Tibial nerve (tissue), 4 donors: ENCODE results near the gene MGST2. TPM values are rescaled to one million over a fixed set of nuclear protein-coding genes. Genes with fewer than 3 reads are reported as not detected.

Experiments used
- DNase-seq, 2 donors: peaks; one replicate each; pipeline ENCODE4 v3.0.0-alpha.2; 2019; ENCODE audit warnings: low spot score in 2 of 2
- H3K27ac ChIP-seq, 4 donors: fragments of 200-600 bp; sonication (generic) in 3 of 4; one replicate each; pipeline ENCODE4 v1.5.1; 2017 to 2019; ENCODE audit warnings: mild to moderate bottlenecking in 1 of 4
- H3K27me3 ChIP-seq, 2 donors: fragments of 200-600 bp; sonication (generic) in 1 of 2; one replicate each; pipeline versions ENCODE4 v1.5.1 to v1.6.0; 2017 to 2019
- H3K36me3 ChIP-seq, 3 donors: fragments of 200-600 bp; sonication (generic); one replicate each; pipeline ENCODE4 v1.5.1; 2018 to 2019
- H3K4me1 ChIP-seq, 4 donors: fragments of 200-600 bp; sonication (generic) in 3 of 4; one replicate each; pipeline ENCODE4 v1.5.1; 2017 to 2019
- H3K4me3 ChIP-seq, 4 donors: fragments of 200-600 bp; sonication (generic) in 3 of 4; one replicate each; pipeline ENCODE4 v1.5.1; 2017 to 2019; ENCODE audit warnings: mild to moderate bottlenecking in 1 of 4, moderate library complexity in 1 of 4
- H3K9me3 ChIP-seq, 4 donors: fragments of 200-600 bp; sonication (generic) in 3 of 4; one replicate each; pipeline ENCODE4 v1.5.1; 2017 to 2019
- EP300 ChIP-seq, 2 donors: sonication (generic); formaldehyde crosslinking; IDR thresholded peaks; one replicate each; pipeline ENCODE4 v1.6.1; 2017; ENCODE audit warnings: antibody characterized with exemption in 2 of 2, mild to moderate bottlenecking in 1 of 2
- POLR2A ChIP-seq, 2 donors: fragments of 450-650 bp; IDR thresholded peaks; one replicate each; pipeline ENCODE4 v1.6.1; 2017; ENCODE audit warnings: antibody characterized with exemption in 2 of 2, mild to moderate bottlenecking in 2 of 2, moderate library complexity in 2 of 2
- WGBS, 2 donors: methylation state at CpG; one replicate each; pipeline ENCODE4 v1.1.5; 2018; 5-methylcytosine and 5-hydroxymethylcytosine counted together
- total RNA-seq, 4 donors: library from RNA; depleted of rRNA; stranded (reverse); fragments of >200 nt; gene quantifications; one replicate each; pipeline ENCODE4 v1.1.0, GENCODE V29; 2016
- TF ChIP-seq, protein P1 (sequence below), 5 experiments: fragments of 200-600 bp in 3 of 5; fragments of 450-650 bp in 2 of 5; sonication (generic) in 3 of 5; IDR thresholded peaks; one replicate each; pipeline ENCODE4 v1.5.1; 2016 to 2019; ENCODE audit warnings: antibody characterized with exemption in 5 of 5, mild to moderate bottlenecking in 3 of 5, moderate library complexity in 2 of 5

MGST2 gene
- total RNA-seq, 4 donors from 2014 or later = 12.2 to 27.3 (median 26.8) TPM

DNA sequence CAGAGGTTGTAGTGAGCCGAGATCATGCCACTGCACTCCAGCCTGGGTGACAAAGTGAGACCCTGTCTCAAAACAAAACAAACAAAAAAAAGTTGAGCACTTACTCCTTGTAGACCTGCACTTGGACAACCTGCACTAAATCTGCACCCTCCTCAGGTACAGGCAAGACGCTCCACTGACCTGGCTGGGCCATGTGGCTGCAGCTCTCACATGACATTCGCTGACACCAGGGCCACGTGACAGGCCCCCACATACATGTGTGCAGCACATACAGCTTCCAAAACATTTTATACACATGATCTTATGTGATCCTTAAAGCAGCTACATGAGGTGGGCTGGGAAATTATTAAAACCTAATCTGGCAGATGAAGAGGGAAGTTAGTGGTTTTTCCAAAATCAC lies 62.5 kb downstream of the MGST2 start:
- DNase-seq = no peak
- WGBS, 2 donors = 93 to 96% methylated on average over 4 of the region's 4 CpGs
- TF ChIP-seq EP300 (IDR thresholded peaks at IDR 0.05) = no peak
- TF ChIP-seq POLR2A (IDR thresholded peaks at IDR 0.05) = no peak
- TF ChIP-seq, protein P1, sequence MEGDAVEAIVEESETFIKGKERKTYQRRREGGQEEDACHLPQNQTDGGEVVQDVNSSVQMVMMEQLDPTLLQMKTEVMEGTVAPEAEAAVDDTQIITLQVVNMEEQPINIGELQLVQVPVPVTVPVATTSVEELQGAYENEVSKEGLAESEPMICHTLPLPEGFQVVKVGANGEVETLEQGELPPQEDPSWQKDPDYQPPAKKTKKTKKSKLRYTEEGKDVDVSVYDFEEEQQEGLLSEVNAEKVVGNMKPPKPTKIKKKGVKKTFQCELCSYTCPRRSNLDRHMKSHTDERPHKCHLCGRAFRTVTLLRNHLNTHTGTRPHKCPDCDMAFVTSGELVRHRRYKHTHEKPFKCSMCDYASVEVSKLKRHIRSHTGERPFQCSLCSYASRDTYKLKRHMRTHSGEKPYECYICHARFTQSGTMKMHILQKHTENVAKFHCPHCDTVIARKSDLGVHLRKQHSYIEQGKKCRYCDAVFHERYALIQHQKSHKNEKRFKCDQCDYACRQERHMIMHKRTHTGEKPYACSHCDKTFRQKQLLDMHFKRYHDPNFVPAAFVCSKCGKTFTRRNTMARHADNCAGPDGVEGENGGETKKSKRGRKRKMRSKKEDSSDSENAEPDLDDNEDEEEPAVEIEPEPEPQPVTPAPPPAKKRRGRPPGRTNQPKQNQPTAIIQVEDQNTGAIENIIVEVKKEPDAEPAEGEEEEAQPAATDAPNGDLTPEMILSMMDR (IDR thresholded peaks at IDR 0.05) = no peak
- Histone ChIP-seq H3K4me1 (no peaks in the 10 kb centered on the region), H3K36me3 (peaks cover 0 to 35% (median 0%) of the 10 kb centered on the region in 3 donors), H3K9me3 (no peaks in the 10 kb centered on the region), H3K4me3 (no peak overlapping the region), H3K27me3 (no peaks in the 10 kb centered on the region), H3K27ac (no peak overlapping the region)

GRCh38 chr4:139728840-139729239 lies 63.2 kb downstream of the MGST2 start:
- Histone ChIP-seq H3K4me1 (peaks cover 0 to 3% (median under 1%) of the 10 kb centered on the region in 4 donors), H3K27me3 (no peaks in the 10 kb centered on the region), H3K27ac (no peak overlapping the region), H3K9me3 (no peaks in the 10 kb centered on the region), H3K36me3 (peaks cover 0 to 35% (median 0%) of the 10 kb centered on the region in 3 donors), H3K4me3 (no peak overlapping the region)
- TF ChIP-seq EP300 (IDR thresholded peaks at IDR 0.05) = no peak
- TF ChIP-seq POLR2A (IDR thresholded peaks at IDR 0.05) = no peak
- TF ChIP-seq, protein P1 (IDR thresholded peaks at IDR 0.05) = no peak
- DNase-seq = no peak
- WGBS, 2 donors = 81 to 98% methylated on average over 3 of the region's 3 CpGs

DNA sequence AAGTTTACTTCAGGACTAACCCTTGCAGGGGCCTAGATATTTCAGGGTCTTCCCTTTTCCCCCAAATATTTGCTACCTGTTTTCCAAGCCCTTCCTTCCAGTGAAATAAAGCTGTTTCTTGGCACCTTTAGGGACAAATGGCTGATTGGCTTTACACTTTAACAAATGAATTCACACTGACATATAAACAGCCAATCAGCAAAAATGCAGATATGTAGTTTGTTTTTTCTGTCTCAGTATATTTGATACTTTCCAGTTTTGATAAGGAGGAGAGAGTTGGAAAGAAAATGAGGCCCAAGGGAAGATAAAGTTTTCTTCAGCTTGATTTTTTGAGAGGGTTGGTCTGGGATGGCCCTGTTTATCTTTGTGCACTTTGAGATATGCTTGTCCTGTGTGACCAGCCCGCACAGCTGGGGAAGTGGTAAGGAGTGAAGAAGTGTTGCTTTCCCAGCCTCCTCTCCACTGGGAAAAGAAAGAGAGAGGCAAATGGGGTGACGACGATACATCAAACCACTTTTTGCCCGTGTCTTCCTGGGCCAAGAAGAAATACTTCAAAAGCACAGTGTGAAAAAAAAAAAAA lies 67.5 kb downstream of the MGST2 start:
- no peak overlapping the region for H3K4me3 ChIP-seq
- no peak for DNase-seq
- TF ChIP-seq POLR2A (IDR thresholded peaks at IDR 0.05) = no peak
- TF ChIP-seq, protein P1 (IDR thresholded peaks at IDR 0.05) = no peak
- TF ChIP-seq EP300 (IDR thresholded peaks at IDR 0.05) = no peak
- WGBS, 2 donors = 77 to 87% methylated on average over 4 of the region's 4 CpGs
- no peak overlapping the region for H3K27ac ChIP-seq
- peaks cover 0 to 15% (median 0%) of the 10 kb centered on the region in 3 donors for H3K36me3 ChIP-seq
- no peaks in the 10 kb centered on the region for H3K27me3 ChIP-seq
- H3K9me3 ChIP-seq = no peaks in the 10 kb centered on the region
- H3K4me1 ChIP-seq = peaks cover 0 to 29% (median 13%) of the 10 kb centered on the region in 4 donors

DNA sequence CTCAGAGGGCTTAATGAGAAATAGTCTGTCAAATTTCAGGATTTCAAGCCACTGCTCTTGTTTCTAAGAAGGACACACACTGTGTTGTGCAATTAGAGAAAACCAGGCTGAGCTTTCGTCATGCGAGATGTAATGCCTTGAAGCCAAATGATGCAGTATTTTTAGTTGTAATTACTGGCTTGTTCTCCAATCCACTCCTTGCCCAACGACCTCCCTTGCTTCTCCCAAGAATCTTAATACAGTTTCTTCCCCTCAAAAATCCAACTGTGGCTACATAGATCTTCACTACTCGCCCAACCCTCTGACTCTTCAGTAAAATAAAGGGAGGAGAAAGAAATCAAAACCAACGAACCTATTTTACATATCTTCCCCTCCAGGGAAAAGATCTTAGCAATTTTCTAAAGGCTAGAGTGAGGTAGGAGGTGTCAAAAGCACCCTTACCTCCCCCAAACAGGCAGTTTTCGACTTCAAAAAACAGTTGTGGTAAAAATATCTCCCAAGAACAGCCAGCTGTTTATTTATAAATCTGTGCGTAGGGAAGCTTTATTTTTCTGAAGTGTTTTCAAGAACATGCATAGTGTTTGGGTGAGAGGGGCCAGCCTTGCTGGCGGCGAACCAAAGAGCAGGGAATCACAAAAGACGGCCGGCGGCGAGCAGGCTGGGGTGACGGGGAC lies 68.7 kb downstream of the MGST2 start:
- TF ChIP-seq POLR2A (IDR thresholded peaks at IDR 0.05) (no peak), EP300 (IDR thresholded peaks at IDR 0.05) (peak in 1 of 2 donors; percentile 56)
- Histone ChIP-seq H3K27me3 (no peaks in the 10 kb centered on the region), H3K27ac (peak overlapping the region; percentile 76 to 97 (median 84)), H3K36me3 (peaks cover 0 to 5% (median 0%) of the 10 kb centered on the region in 3 donors), H3K4me1 (peaks cover 0 to 38% (median 15%) of the 10 kb centered on the region in 4 donors), H3K4me3 (peak overlapping the region; percentile 40 to 74 (median 52)), H3K9me3 (no peaks in the 10 kb centered on the region)
- peak in 1 of 2 donors; percentile 57 for DNase-seq
- WGBS, 2 donors = 5 to 7% methylated on average over 9 to 14 of the region's 14 CpGs

DNA sequence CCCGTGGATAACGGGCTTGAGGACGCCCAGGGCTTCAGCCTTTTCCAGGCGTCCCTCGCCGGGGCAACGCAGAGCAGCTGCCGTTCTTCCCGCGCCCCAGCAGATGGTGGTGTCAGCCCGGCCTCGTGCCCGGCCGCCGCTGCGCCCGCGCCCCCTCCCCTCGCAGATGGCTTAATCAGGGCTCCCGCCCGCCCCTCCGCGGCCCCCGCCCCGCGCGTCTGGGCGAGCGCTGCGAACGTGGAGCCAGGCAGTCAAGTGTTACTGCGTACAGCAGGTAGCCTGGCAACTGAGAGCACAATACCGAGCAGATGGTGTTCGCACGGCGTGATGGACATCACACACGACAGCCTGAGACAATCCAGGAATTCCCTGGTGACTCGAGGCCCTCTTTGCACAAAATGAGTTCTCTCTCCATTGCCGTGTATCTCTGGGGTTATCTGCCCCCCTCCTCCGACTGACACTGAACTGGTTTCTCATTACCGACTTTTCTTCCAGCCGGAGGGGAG lies 69.3 kb downstream of the MGST2 start:
- Histone ChIP-seq H3K36me3 (no peaks in the 10 kb centered on the region), H3K9me3 (no peaks in the 10 kb centered on the region), H3K4me3 (peak overlapping the region; percentile 40 to 74 (median 52)), H3K27ac (peak overlapping the region; percentile 76 to 97 (median 84)), H3K27me3 (no peaks in the 10 kb centered on the region), H3K4me1 (peaks cover 0 to 42% (median 15%) of the 10 kb centered on the region in 4 donors)
- DNase-seq = peak; percentile 71 to 74
- TF ChIP-seq, protein P1 (IDR thresholded peaks at IDR 0.05) = peak; percentile 64 to 96 (median 93)
- TF ChIP-seq EP300 (IDR thresholded peaks at IDR 0.05) = peak in 1 of 2 donors; percentile 82
- TF ChIP-seq POLR2A (IDR thresholded peaks at IDR 0.05) = peak in 1 of 2 donors; percentile 40
- 0 to 1% methylated on average over 13 to 23 of the region's 42 CpGs for WGBS, 2 donors
